Omental fat pad (tissue), 4 donors: ENCODE results near the gene SLC51A. TPM values are rescaled to one million over a fixed set of nuclear protein-coding genes. Genes with fewer than 3 reads are reported as not detected.

ENCODE experiments used
- ATAC-seq: fragments of 150-250 bp; one replicate; pipeline ENCODE4 v1.9.1; 2016; ENCODE audit warnings: mild to moderate bottlenecking, moderate library complexity; ENCODE audit not compliant: low FRiP score
- DNase-seq: peaks from one replicate; pipeline ENCODE4 v3.0.0-alpha.2; 2019; ENCODE audit warnings: low spot score
- CTCF ChIP-seq, 3 donors: fragments of 450-650 bp; IDR thresholded peaks; one replicate each; pipeline ENCODE4 v1.5.1; 2016 to 2017; ENCODE audit warnings: antibody characterized with exemption in 3 of 3, mild to moderate bottlenecking in 3 of 3, moderate library complexity in 2 of 3
- total RNA-seq, 4 donors: library from RNA; depleted of rRNA; stranded (reverse); fragments of >200 nt; gene quantifications; one replicate each; pipeline ENCODE4 v1.1.0, GENCODE V29; 2016

The SLC51A gene
- total RNA-seq, 4 donors from 2014 or later: 0.65 TPM; not detected in 3

GRCh38 chr3:196270499-196270898 lies 54.2 kb downstream of the SLC51A start:
- no peak for DNase-seq
- no peak for TF ChIP-seq CTCF (IDR thresholded peaks at IDR 0.05)

GRCh38 chr3:196272826-196273225 lies 56.5 kb downstream of the SLC51A start:
- ATAC-seq (no peak), DNase-seq (no peak)
- TF ChIP-seq CTCF (IDR thresholded peaks at IDR 0.05): no peak

More at GRCh38 chr3:196270499-196270898, 54.2 kb downstream of the SLC51A start:
- no peak for ATAC-seq

- no peak for TF ChIP-seq CTCF (IDR thresholded peaks at IDR 0.05)
- ATAC-seq (no peak), DNase-seq (no peak)
Observed at GRCh38 chr3:196273655-196274054, 57.3 kb downstream of the SLC51A start.

GRCh38 chr3:196274585-196274984 lies 58.3 kb downstream of the SLC51A start:
- no peak for TF ChIP-seq CTCF (IDR thresholded peaks at IDR 0.05)
- ATAC-seq (no peak), DNase-seq (no peak)

GRCh38 chr3:196275126-196275525 lies 58.8 kb downstream of the SLC51A start:
- ATAC-seq: no peak
- TF ChIP-seq CTCF (IDR thresholded peaks at IDR 0.05): no peak
- DNase-seq: no peak

GRCh38 chr3:196280689-196281440 lies 64.5 kb downstream of the SLC51A start:
- TF ChIP-seq CTCF (IDR thresholded peaks at IDR 0.05): no peak
- DNase-seq (no peak), ATAC-seq (no peak)

- no peak for ATAC-seq
- DNase-seq: no peak
- TF ChIP-seq CTCF (IDR thresholded peaks at IDR 0.05): no peak
Observed at GRCh38 chr3:196281962-196282361, 65.6 kb downstream of the SLC51A start.
